Osteocyte (in vitro differentiated cells): ENCODE data around the gene TOGARAM2. TPM values are rescaled to one million over a fixed set of nuclear protein-coding genes. Genes with fewer than 3 reads are reported as not detected.

Source experiments
- DNase-seq: peaks from one replicate; pipeline ENCODE4 v3.0.0; 2021; ENCODE audit warnings: mixed read lengths; ENCODE audit not compliant: unreplicated experiment; ENCODE audit errors: extremely low spot score
- H3K27ac Mint-ChIP-seq: one replicate; pipeline ENCODE4 v1.8.0; 2021; ENCODE audit warnings: mild to moderate bottlenecking, mixed read lengths; ENCODE audit not compliant: unreplicated experiment
- H3K27me3 Mint-ChIP-seq: one replicate; pipeline ENCODE4 v1.8.0; 2021; ENCODE audit warnings: mixed read lengths; ENCODE audit not compliant: unreplicated experiment
- H3K36me3 Mint-ChIP-seq: one replicate; pipeline ENCODE4 v1.8.0; 2021; ENCODE audit warnings: mixed read lengths; ENCODE audit not compliant: unreplicated experiment
- H3K4me1 Mint-ChIP-seq: one replicate; pipeline ENCODE4 v1.8.0; 2021; ENCODE audit warnings: mixed read lengths; ENCODE audit not compliant: unreplicated experiment
- H3K4me3 Mint-ChIP-seq: one replicate; pipeline ENCODE4 v1.8.0; 2021; ENCODE audit warnings: mild to moderate bottlenecking, moderate library complexity, mixed read lengths; ENCODE audit not compliant: unreplicated experiment
- H3K9me3 Mint-ChIP-seq: one replicate; pipeline ENCODE4 v1.8.0; 2021; ENCODE audit warnings: mixed read lengths; ENCODE audit not compliant: unreplicated experiment
- CTCF ChIP-seq: fragments of 200-600 bp; sonication (generic); IDR thresholded peaks from 2 replicates; pipeline ENCODE4 v1.5.0; 2021; ENCODE audit warnings: antibody characterized with exemption, mild to moderate bottlenecking, moderate library complexity
- total RNA-seq: library from RNA; stranded (reverse); gene quantifications from 2 replicates; pipeline ENCODE4 v1.2.1, GENCODE V29; 2021

TOGARAM2 gene
- total RNA-seq, 1 donor from 2014 or later, result not detected

GRCh38 chr2:29001806-29002205 is 20.7 kb downstream of the TOGARAM2 start:
- H3K36me3 Mint-ChIP-seq, result no peaks in the 10 kb centered on the region
- no peak for DNase-seq
- H3K9me3 Mint-ChIP-seq, result no peaks in the 10 kb centered on the region
- no peak overlapping the region for H3K27ac Mint-ChIP-seq
- no peak overlapping the region for H3K4me3 Mint-ChIP-seq
- H3K4me1 Mint-ChIP-seq, result no peaks in the 10 kb centered on the region
- H3K27me3 Mint-ChIP-seq, result peaks cover 6% of the 10 kb centered on the region
- no peak for TF ChIP-seq CTCF

GRCh38 chr2:29004755-29005154 is 23.7 kb downstream of the TOGARAM2 start:
- DNase-seq, result no peak
- Mint-ChIP-seq H3K4me3 (no peak overlapping the region), H3K27me3 (peaks cover 3% of the 10 kb centered on the region), H3K36me3 (no peaks in the 10 kb centered on the region), H3K4me1 (no peaks in the 10 kb centered on the region), H3K27ac (no peak overlapping the region), H3K9me3 (no peaks in the 10 kb centered on the region)
- TF ChIP-seq CTCF, result no peak

DNA sequence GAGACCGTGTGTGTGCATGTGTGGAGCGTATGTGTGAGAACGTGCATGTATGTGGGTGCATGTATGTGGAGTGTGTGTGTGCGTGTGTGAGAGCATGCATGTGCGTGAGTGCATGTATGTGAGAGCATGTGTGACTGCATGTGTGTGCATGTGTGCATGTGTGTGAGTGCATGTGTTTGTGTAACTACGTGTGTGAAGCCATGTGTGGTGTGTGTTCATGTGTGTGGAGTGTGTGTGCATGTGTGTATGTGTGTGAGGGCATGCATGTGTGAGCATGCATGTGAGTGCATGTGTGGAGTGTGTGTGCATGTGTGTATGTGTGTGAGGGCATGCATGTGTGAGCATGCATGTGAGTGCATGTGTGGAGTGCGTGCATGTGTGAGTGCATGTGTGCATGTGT is 24.2 kb downstream of the TOGARAM2 start:
- DNase-seq, result no peak
- TF ChIP-seq CTCF, result no peak
- Mint-ChIP-seq H3K4me1 (no peaks in the 10 kb centered on the region), H3K9me3 (no peaks in the 10 kb centered on the region), H3K4me3 (no peak overlapping the region), H3K27ac (no peak overlapping the region), H3K27me3 (no peaks in the 10 kb centered on the region), H3K36me3 (no peaks in the 10 kb centered on the region)

GRCh38 chr2:29006092-29006979 is 25.2 kb downstream of the TOGARAM2 start:
- no peaks in the 10 kb centered on the region for H3K9me3 Mint-ChIP-seq
- no peaks in the 10 kb centered on the region for H3K27me3 Mint-ChIP-seq
- H3K4me3 Mint-ChIP-seq, result no peak overlapping the region
- no peak for DNase-seq
- H3K27ac Mint-ChIP-seq, result no peak overlapping the region
- H3K36me3 Mint-ChIP-seq, result no peaks in the 10 kb centered on the region
- H3K4me1 Mint-ChIP-seq, result peaks cover 9% of the 10 kb centered on the region
- no peak for TF ChIP-seq CTCF

DNA sequence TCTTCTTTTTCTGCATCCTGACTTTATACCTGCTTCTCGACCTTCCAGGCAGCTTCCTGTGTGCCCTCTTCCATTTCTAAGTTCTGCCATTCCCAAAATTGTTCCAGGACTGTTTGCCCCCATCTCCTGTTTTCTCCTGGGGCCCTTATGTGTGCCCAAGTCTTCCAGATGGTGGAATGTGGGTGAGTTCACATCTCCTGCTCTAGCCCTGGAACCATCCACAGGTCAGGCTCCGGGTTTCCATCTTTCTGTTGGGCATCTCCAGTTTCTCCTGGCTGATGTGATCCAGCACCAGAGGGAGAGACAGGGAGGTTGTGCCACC is 25.8 kb downstream of the TOGARAM2 start:
- no peak overlapping the region for H3K4me3 Mint-ChIP-seq
- no peaks in the 10 kb centered on the region for H3K36me3 Mint-ChIP-seq
- peaks cover 15% of the 10 kb centered on the region for H3K4me1 Mint-ChIP-seq
- no peak for DNase-seq
- TF ChIP-seq CTCF, result no peak
- H3K27ac Mint-ChIP-seq, result no peak overlapping the region
- no peaks in the 10 kb centered on the region for H3K27me3 Mint-ChIP-seq
- H3K9me3 Mint-ChIP-seq, result no peaks in the 10 kb centered on the region
